Measurements from ENCODE around the gene TNNI3. TPM values are rescaled to one million over a fixed set of nuclear protein-coding genes. Genes with fewer than 3 reads are reported as not detected.

The TNNI3 gene
- total and polyA plus RNA-seq, 9 of the 15 experiments (the other 6 are each of a cell fraction or from before 2014, with no cell fraction given): 4.7 to 158 (median 42.0) TPM

- no peak for TF ChIP-seq ZNF318 (IDR thresholded peaks at IDR 0.05; ENCODE audit: borderline replicate concordance in 1 of 2, low read depth in 1 of 2)
- peak; percentile 60; the same call in 1 of the 2 replicates for TF ChIP-seq ZBTB9 (CRISPR knock-in tag; IDR thresholded peaks at IDR 0.05)
- no peak for TF ChIP-seq ZFP36 (IDR thresholded peaks at IDR 0.05; ENCODE audit: low read depth, low read length, partially characterized antibody)
- TF ChIP-seq TCF15 (CRISPR knock-in tag; IDR thresholded peaks at IDR 0.05): 0 out of 2 replicates have a peak, but pooled peaks have one; percentile 55
- TF ChIP-seq ZNF277 (CRISPR knock-in tag; IDR thresholded peaks at IDR 0.05; ENCODE audit: borderline replicate concordance): no peak
- TF ChIP-seq HLTF (IDR thresholded peaks at IDR 0.05): peak; percentile 75; the same call in 1 of the 2 replicates
- no peak for TF ChIP-seq BRCA1 (IDR thresholded peaks at IDR 0.05)
- TF ChIP-seq BRCA1 (CRISPR knock-in tag; IDR thresholded peaks at IDR 0.05): no peak
- no peak for TF ChIP-seq YBX1 (IDR thresholded peaks at IDR 0.05)
- TF ChIP-seq ZNF282 (CRISPR knock-in tag; IDR thresholded peaks at IDR 0.05): no peak
- no peak for TF ChIP-seq HOMEZ (CRISPR knock-in tag; IDR thresholded peaks at IDR 0.05)
- TF ChIP-seq KLF13 (tag; IDR thresholded peaks at IDR 0.05; ENCODE audit: borderline replicate concordance, low read depth): peak; percentile 80; the same call in 1 of the 2 replicates
- TF ChIP-seq HMBOX1 (IDR thresholded peaks at IDR 0.05): no peak
These were observed 9.2 kb upstream of the TNNI3 start, which contains the start of gene DNAAF3 (continued) for GRCh38 chr19:55166530-55167268.
